ENCODE data around the gene POLA2. TPM values are rescaled to one million over a fixed set of nuclear protein-coding genes. Genes with fewer than 3 reads are reported as not detected.

Gene POLA2
- total RNA-seq, 1 experiment from 2014 or later, result 39.0 TPM

GRCh38 chr11:65315204-65315865, 53.6 kb downstream of the POLA2 start:
- TF ChIP-seq SIN3A (IDR thresholded peaks at IDR 0.05; ENCODE audit: borderline replicate concordance, insufficient read depth, low read depth, low read length), result peak; percentile 67; the same call in 1 of the 2 replicates
- peak; percentile 100 for TF ChIP-seq CTCF (IDR thresholded peaks at IDR 0.05)
- TF ChIP-seq TCF7L2 (IDR thresholded peaks at IDR 0.05; ENCODE audit: low read depth, low read length), result 0 out of 2 replicates have a peak, but pooled peaks have one; percentile 35
- TF ChIP-seq REST (IDR thresholded peaks at IDR 0.05; ENCODE audit: insufficient read depth in 1 of 2, low read depth in 2 of 2, low read length in 1 of 2), result 0 out of 4 replicates have a peak, but pooled peaks of 1 of the 2 experiments have one; percentile 50
- peak; percentile 48; the same call in 1 of the 2 replicates for TF ChIP-seq POLR2AphosphoS5 (IDR thresholded peaks at IDR 0.05; ENCODE audit: low read depth, low read length)
- no TSS peak for BruUV-seq (replicated peaks)
- in situ Hi-C loops (cut with HindIII; ENCODE audit: low pct_unique_long_range_greater_than_20kb, low sequenced_read_pairs) (no loop called here), intact Hi-C loops (cut with micrococcal nuclease; ENCODE audit: unreplicated experiment) (loop anchor here (10.0 kb wide), 1 partner anchor 91 kb away; no protein-coding TSS in a partner anchor)
- no peak for DNase-seq (ENCODE audit: low read depth, low spot score)
- peak overlapping the region; percentile 74 to 75 for H3K4me3 ChIP-seq (ENCODE audit: low read depth in 2 of 2, low read length in 2 of 2)
- peaks cover 22% of the 10 kb centered on the region for H3K4me1 ChIP-seq (ENCODE audit: control insufficient read depth, insufficient read depth, low read length)
- CTCF ChIA-PET, result interaction anchor here (0.7 to 4.6 kb wide), 11 partner anchors 11 to 90 kb away, joined by 3 to 177 read pairs (median 5); partner anchors contain the start of gene DPF2
- H3K9me3 ChIP-seq (ENCODE audit: control insufficient read depth, insufficient read depth, low read depth, low read length), result no peaks in the 10 kb centered on the region
- H3K36me3 ChIP-seq (ENCODE audit: control insufficient read depth, insufficient read depth, low read length), result no peaks in the 10 kb centered on the region; the same call in 1 of the 2 replicates
- no peaks in the 10 kb centered on the region for H3K27me3 ChIP-seq (ENCODE audit: control insufficient read depth, insufficient read depth, low read length)
- H3K27ac ChIP-seq (ENCODE audit: low read length), result peak overlapping the region; percentile 67
- POLR2A ChIA-PET, result interaction anchor here (0.6 to 1.2 kb wide), 3 partner anchors 12 to 184 kb away, joined by 3 to 21 read pairs (median 9); partner anchors contain the start of gene MALAT1
- peak; percentile 75 for ATAC-seq

- Histone ChIP-seq H3K27me3 (ENCODE audit: control insufficient read depth, insufficient read depth, low read length) (no peaks in the 10 kb centered on the region), H3K4me3 (ENCODE audit: low read depth in 2 of 2, low read length in 2 of 2) (peak overlapping the region; percentile 74 to 75), H3K4me1 (ENCODE audit: control insufficient read depth, insufficient read depth, low read length) (peaks cover 22% of the 10 kb centered on the region), H3K27ac (ENCODE audit: low read length) (peak overlapping the region; percentile 67), H3K9me3 (ENCODE audit: control insufficient read depth, insufficient read depth, low read depth, low read length) (no peaks in the 10 kb centered on the region), H3K36me3 (ENCODE audit: control insufficient read depth, insufficient read depth, low read length) (no peaks in the 10 kb centered on the region; the same call in 1 of the 2 replicates)
- in situ Hi-C loops (cut with HindIII; ENCODE audit: low pct_unique_long_range_greater_than_20kb, low sequenced_read_pairs) (no loop called here), intact Hi-C loops (cut with micrococcal nuclease; ENCODE audit: unreplicated experiment) (loop anchor here (2.0 to 10.0 kb wide), 2 partner anchors 41 to 91 kb away; no protein-coding TSS in a partner anchor)
- no TSS peak for BruUV-seq (replicated peaks)
- TF ChIP-seq SIN3A (IDR thresholded peaks at IDR 0.05; ENCODE audit: borderline replicate concordance, insufficient read depth, low read depth, low read length) (no peak), TCF7L2 (IDR thresholded peaks at IDR 0.05; ENCODE audit: low read depth, low read length) (no peak), CTCF (IDR thresholded peaks at IDR 0.05) (no peak; the same call in 1 of the 2 replicates), REST (IDR thresholded peaks at IDR 0.05; ENCODE audit: insufficient read depth in 1 of 2, low read depth in 2 of 2, low read length in 1 of 2) (no peak), POLR2AphosphoS5 (IDR thresholded peaks at IDR 0.05; ENCODE audit: low read depth, low read length) (no peak)
- POLR2A ChIA-PET, result interaction anchor here (0.6 to 2.3 kb wide), 5 partner anchors 11 to 183 kb away, joined by 3 to 21 read pairs (median 9); partner anchors contain the start of genes DPF2 and MALAT1
- CTCF ChIA-PET, result interaction anchor here (1.2 to 4.6 kb wide), 9 partner anchors 12 to 90 kb away, joined by 3 to 177 read pairs (median 8); partner anchors contain the start of genes DPF2 and POLA2
- ATAC-seq, result no peak
- no peak for DNase-seq (ENCODE audit: low read depth, low spot score)
These were observed 54.1 kb downstream of the POLA2 start for GRCh38 chr11:65315866-65316226.

All from Panc1 (cell line).